ENCODE measurements around the gene MYO5A.
"Not testable (repeated sequence)": the region's sequence is repeated elsewhere in the genome, so short reads cannot be mapped to it uniquely, and the experiment has no call there.

Gene MYO5A

GRCh38 chr15:52463638-52464037, 65.0 kb downstream of the MYO5A start:
- no peak for DNase-seq (ENCODE audit: low read depth in 2 of 2)

DNA sequence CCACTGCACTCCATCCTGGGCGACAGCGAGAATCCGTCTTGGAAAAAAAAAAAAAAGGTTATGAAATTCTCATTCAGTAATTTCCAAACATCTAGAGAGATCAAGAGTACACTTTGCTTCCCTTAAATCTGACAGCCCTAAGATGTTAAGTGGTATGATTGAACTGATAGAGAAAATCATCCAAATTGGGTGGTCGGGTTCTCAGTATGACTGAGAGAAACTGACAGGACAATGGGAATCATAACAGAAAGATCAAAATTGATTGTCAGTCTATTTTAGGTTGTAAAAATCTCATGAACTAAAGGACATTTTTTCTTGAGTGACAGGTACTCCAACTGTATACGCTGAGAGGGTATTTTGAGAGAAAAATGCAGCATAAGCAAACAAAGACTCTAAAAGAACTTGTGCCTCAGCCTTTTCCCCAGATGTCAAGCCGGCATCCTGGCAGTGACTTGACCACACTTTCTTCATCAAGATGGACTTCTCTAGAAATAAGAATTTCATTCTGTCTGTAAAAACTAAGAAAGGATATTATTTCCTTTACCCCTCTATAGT, 65.8 kb downstream of the MYO5A start:
- no peak for DNase-seq (ENCODE audit: low read depth in 2 of 2)

GRCh38 chr15:52459701-52460100, 69.0 kb downstream of the MYO5A start:
- not testable (repeated sequence) for DNase-seq (ENCODE audit: low read depth in 2 of 2)

GRCh38 chr15:52459265-52459664, 69.4 kb downstream of the MYO5A start:
- not testable (repeated sequence) for DNase-seq (ENCODE audit: low read depth in 2 of 2)

GRCh38 chr15:52448011-52448890, 80.4 kb downstream of the MYO5A start:
- no peak for DNase-seq (ENCODE audit: low read depth in 2 of 2)

DNA sequence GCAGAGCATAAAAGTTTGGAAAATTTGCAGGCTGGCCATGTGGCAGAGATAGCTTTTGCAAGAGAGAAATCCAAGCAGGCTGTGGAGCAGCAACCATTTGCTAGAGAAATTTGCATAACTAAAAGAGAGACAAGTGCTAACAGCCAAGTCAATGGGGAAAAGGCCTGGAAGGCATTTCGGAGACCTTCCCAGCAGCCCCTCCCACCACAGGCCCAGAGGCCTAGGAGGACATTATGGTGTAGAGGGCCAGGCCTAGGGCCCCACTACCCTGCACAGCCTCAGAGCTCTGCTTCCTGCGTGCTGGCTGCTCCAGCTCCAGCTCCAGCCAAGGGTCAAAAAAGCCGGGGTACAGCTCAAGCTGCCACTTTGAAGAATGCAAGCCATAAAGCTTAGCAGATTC, 82.7 kb downstream of the MYO5A start:
- no peak for DNase-seq (ENCODE audit: low read depth in 2 of 2)

DNA sequence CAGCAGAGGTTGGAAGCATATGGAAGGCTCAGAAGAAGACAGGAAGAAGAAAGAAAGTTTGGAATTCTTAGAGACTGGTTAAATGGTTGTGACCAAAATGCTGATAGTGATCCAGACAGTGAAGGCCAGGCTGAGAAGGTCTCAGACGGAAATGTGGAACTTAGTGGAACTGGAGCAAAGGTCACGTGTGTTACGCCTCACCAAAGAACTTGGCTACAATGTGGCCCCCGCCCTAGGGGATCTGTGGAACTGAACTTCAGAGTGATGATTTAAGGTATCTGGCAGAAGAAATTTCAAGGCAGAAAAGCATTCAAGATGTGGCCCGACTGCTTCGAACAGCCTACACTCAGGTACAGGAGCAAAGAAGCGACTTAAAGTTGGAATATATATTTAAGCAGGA, 83.1 kb downstream of the MYO5A start:
- no peak for DNase-seq (ENCODE audit: low read depth in 2 of 2)

DNA sequence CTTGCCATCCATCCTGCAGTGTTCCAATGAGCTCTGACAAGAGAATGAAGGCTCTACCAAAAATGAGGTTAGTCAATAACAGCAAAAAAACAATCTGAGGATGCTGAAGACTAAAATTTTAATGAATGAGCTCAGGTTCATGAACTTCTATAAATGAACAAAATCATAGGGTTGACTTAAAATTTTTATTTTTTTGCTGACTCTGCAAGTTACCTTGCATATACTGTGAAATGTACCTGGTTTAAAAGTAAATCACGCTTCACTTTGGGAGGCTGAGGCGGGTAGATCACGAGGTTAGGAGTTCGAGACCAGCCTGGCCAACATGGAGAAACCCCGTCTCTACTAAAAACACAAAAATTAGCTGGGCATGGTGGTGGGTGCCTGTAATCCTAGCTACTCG, 85.5 kb downstream of the MYO5A start:
- DNase-seq (ENCODE audit: low read depth in 2 of 2), result not testable (repeated sequence)

GRCh38 chr15:52441841-52442240, 86.8 kb downstream of the MYO5A start:
- no peak for DNase-seq (ENCODE audit: low read depth in 2 of 2)

DNA sequence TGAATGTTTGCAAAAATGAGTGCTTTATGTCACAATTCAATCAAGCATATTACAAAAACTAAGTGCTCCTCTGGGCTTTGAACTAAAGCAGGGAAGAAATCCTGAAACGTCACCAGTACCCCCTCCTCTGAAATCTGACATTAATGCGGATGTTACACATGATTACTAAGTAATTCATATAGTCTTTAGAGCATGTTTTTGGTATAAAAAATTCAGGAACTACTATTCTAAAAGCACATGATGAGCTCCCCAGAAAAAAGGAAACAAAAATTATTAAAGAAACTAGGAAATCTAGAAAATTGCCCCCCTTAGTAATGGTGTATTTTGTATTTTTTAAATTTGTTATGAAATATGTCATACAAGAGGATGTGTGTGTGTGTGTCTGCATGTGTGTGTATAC, 87.7 kb downstream of the MYO5A start:
- no peak for DNase-seq (ENCODE audit: low read depth in 2 of 2)

DNA sequence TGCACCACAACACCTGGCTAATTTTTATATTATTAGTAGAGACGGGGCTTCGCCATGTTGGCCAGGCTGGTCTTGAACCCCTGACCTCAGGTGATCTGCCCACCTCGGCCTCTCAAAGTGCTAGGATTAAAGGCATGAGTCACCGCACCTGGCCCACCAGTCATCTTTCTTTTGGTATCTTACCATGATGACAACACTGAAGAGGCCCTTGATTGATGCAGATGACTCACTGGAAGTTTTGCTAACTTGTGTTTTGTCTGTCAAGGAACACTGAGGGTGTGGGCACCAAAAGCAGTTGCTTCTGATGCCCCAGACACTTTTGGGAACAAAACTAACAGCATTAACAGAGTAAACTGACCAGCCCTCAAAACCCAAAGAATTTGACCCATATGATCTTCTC, 88.3 kb downstream of the MYO5A start:
- no peak for DNase-seq (ENCODE audit: low read depth in 2 of 2)

GRCh38 chr15:52439470-52439869, 89.2 kb downstream of the MYO5A start:
- DNase-seq (ENCODE audit: low read depth in 2 of 2), result no peak

DNA sequence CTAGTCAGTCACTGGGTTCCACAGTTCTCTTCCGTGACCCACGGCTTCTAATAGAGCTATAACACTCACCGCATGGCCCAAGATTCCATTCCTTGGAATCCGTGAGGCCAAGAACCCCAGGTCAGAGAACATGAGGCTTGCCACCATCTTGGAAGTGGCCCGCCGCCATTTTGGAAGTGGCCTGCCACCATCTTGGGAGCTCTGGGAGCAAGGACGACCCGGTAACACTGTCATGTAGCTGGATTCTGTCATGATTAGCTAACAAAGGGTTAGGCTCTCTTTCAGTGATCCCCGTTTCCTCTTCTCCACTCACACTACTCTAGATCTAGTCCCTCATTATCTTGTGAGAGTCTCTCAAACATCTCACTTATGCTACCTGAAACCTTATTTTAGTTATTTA, 89.6 kb downstream of the MYO5A start:
- DNase-seq (ENCODE audit: low read depth in 2 of 2), result not testable (repeated sequence)

- no peak for DNase-seq (ENCODE audit: low read depth in 2 of 2)
Measured at GRCh38 chr15:52438047-52438446, 90.6 kb downstream of the MYO5A start.

DNA sequence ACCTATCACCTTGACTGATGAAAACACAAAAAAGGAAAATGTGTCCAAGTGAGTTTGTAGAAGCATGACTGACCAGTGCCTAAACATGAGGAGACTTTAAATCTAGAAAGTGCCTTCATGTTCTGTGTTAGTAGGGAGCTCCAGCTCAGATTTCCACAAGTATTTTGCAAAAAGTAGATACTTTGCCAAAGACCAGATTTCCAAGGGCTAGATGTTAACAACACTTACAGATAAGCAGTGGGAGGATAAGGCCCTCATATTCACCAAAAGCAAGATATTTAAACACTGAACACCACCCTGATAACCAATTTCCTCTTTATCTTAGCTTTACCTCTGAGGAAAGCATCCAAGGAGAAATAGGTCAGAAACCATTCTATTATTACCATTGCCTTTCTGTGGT, 91.0 kb downstream of the MYO5A start:
- DNase-seq (ENCODE audit: low read depth in 2 of 2), result no peak

DNA sequence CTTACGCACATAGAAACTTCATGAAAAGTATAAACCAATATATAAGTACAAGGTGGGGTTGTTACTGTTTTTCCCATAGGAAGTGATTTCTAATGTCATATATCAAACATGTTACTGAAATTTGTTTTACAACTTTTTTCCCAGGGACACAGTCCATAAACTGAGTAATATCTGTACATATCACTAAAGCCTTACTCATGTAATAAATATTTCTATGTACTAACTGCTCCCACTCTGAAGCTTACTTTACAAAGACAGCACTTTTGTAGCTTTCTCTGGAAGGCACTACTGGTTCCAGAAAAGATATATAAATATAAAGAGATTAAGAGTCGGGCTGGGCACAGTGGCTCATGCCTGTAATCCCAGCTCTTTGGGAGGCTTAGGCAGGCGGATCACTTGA, 91.7 kb downstream of the MYO5A start:
- DNase-seq (ENCODE audit: low read depth in 2 of 2), result no peak

GRCh38 chr15:52434885-52435284, 93.8 kb downstream of the MYO5A start:
- no peak for DNase-seq (ENCODE audit: low read depth in 2 of 2)

DNA sequence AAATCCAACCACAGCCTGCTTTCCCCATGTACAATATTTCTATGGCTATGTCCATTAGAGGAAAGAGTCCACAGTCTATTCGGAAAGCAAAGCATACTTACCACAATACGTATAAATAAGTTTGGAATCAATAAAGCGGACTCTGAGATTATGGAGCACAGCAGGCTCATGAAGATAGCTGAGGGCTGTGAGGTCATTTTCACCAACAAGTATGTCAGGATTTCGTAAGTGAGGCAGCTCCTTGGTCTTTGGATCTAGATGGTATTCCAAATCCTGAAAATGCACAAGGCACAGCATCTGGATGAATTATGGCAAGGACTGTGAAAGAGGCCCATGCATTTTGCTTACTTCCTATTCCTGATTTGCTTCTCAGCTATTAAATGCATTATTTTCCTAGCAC, 100.4 kb downstream of the MYO5A start:
- no peak for DNase-seq (ENCODE audit: low read depth in 2 of 2)

DNA sequence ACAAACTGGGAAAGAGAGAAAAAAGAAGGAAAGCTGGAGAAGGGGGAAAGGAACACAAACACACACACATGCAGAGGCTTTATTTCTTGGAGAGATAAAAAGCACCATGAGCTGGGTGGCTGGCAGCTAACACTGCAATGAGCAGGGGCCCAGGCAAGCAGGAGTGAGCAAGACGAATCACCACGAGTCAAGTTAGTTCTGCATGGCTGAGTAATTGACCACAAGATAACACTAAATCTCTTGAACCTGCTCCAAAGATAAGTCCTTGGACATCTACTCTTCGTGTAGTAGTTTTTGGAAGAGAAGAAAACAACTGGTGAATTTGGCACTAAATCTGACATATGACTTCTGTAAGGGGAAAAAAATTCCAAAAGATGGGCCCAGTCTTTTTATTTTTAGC, 100.9 kb downstream of the MYO5A start:
- DNase-seq (ENCODE audit: low read depth in 2 of 2), result no peak

- DNase-seq (ENCODE audit: low read depth in 2 of 2), result no peak
Measured at GRCh38 chr15:52424856-52425431, 103.7 kb downstream of the MYO5A start.

DNA sequence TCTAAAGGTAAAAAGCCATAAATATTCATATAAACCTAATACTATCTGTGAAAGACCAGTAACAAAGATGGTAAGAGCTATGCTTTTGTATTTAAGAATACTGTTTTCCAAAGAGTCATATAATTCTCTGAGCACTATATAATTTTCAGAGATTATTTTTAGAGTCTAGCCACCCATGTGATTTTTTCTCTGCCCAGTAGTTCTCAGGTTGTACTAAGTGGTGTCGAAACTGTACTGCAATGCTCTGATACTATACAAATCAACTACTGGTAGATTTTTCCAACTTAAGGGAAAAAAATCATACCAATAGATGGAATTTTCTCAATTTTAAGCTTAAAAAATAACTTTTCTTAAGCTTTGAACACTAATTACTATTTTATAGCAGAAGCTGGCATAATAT, 104.8 kb downstream of the MYO5A start:
- DNase-seq (ENCODE audit: low read depth in 2 of 2), result no peak

GRCh38 chr15:52422001-52422400, 106.7 kb downstream of the MYO5A start:
- no peak for DNase-seq (ENCODE audit: low read depth in 2 of 2)

DNA sequence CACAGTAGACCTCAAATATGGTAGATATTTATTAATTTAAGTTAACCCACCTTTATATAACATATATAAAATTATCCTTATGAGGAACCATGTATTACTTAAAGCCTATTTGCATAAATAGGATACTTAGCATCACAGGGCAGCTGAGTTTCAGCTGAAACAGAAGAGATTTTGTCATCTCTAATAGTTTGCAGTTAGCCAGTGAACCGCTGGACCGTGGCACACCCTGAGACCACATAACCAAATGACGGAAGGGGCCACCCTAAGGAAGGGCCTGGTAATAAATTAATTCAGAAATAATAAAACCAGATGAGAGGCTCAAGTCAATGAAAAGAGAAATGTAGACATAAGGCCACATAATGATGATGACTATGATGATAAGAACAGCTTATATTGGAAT, 107.7 kb downstream of the MYO5A start:
- DNase-seq (ENCODE audit: low read depth in 2 of 2), result no peak
